ENCODE results near the gene OR8B12. TPM values are rescaled to one million over a fixed set of nuclear protein-coding genes. Genes with fewer than 3 reads are reported as not detected.

The OR8B12 gene
- total RNA-seq, 2 experiments from 2014 or later: not detected

DNA sequence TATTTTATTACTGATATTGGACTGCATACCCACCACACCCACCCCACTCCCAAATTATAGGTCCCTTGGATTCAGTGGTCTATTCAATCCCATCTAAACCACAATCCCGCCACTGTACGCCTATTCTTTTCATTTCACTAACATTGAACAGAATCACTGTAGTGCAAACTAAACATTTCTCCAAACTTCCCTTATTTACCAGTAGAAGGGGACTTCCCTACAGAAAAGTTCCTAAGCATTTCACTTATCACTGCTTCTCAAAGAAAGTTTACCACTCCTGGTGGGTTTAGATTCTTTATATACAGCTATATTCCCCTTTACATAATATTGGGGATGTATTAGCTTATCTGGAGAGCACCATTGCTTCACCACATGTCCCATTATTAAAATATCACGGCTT lies 29.3 kb downstream of the OR8B12 start:
- Mint-ChIP-seq H3K36me3 (ENCODE audit: low read depth) (no peaks in the 10 kb centered on the region), H3K27ac (no peak overlapping the region), H3K9me3 (no peaks in the 10 kb centered on the region), H3K27me3 (no peaks in the 10 kb centered on the region), H3K4me3 (no peak overlapping the region), H3K4me1 (no peaks in the 10 kb centered on the region)
- POLR2A ChIA-PET: no interaction called here
- no peak for DNase-seq
- CTCF ChIA-PET: no interaction called here

DNA sequence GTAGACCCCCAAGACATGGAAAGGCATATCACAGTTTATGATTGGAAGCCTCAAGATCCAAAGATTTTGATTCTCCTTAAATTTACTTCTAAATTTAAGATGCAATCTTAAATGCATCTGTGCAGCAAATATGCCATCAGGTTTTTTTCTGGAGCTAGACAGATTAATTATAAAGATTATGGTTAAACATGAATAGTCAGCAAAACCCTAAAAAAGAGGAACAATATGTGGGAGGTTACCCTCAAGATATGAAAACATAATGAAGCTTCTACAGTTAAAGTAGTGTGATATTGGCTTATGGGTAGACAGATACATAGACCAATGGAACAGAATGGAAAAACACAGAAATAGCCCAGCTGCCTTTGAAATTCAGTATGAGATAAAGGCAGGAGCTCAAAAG lies 31.7 kb downstream of the OR8B12 start:
- Mint-ChIP-seq H3K4me1 (no peaks in the 10 kb centered on the region), H3K4me3 (no peak overlapping the region), H3K9me3 (no peaks in the 10 kb centered on the region), H3K27ac (no peak overlapping the region), H3K36me3 (ENCODE audit: low read depth) (no peaks in the 10 kb centered on the region), H3K27me3 (no peaks in the 10 kb centered on the region)
- POLR2A ChIA-PET: no interaction called here
- CTCF ChIA-PET: no interaction called here
- no peak for DNase-seq

DNA sequence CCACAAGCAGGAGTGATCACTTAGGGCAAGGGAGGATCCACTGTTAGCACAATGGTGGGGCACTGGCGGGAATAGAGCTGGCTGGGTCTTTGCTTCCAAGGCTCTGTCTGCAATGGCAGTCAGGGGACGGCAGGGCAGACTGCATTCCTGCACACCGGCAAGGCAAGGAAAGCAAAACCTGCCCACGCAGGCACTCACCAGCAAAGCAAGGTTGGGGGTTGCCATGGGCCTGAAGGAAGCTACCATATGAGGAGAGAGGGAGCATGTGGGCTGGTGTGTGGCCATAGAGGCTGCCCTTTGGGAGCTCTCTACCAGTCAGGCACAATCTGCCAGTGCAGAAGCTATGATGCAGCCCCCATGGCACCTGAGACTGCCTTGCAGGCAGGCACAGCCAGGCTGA lies 33.2 kb downstream of the OR8B12 start:
- Mint-ChIP-seq H3K27ac (no peak overlapping the region), H3K4me1 (no peaks in the 10 kb centered on the region), H3K36me3 (ENCODE audit: low read depth) (no peaks in the 10 kb centered on the region), H3K4me3 (no peak overlapping the region), H3K9me3 (no peaks in the 10 kb centered on the region), H3K27me3 (no peaks in the 10 kb centered on the region)
- ChIA-PET CTCF (no interaction called here), POLR2A (no interaction called here)
- no peak for DNase-seq

DNA sequence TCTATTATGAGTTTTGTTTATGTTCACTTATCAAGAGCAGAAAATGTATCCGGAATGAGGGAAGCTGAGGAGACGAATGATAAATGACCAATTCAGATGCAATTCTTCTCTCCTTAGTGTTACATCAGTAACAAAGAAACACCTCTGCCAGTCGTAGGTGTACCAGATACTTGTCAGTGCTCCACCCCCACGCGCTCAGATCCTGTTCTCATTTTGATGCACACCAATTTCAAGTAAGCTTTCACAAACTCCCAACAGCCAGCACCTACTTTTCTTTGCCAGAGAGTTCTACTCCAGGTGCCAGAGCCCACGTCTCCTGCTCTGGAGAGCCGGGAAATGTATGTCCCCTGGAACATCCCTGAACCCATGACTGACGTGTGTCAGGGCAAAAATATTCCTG lies 43.7 kb downstream of the OR8B12 start:
- CTCF ChIA-PET: no interaction called here
- no peak overlapping the region for H3K27ac Mint-ChIP-seq
- no peaks in the 10 kb centered on the region for H3K36me3 Mint-ChIP-seq (ENCODE audit: low read depth)
- H3K27me3 Mint-ChIP-seq: no peaks in the 10 kb centered on the region
- DNase-seq: no peak
- POLR2A ChIA-PET: no interaction called here
- H3K9me3 Mint-ChIP-seq: no peaks in the 10 kb centered on the region
- H3K4me3 Mint-ChIP-seq: no peak overlapping the region
- no peaks in the 10 kb centered on the region for H3K4me1 Mint-ChIP-seq

DNA sequence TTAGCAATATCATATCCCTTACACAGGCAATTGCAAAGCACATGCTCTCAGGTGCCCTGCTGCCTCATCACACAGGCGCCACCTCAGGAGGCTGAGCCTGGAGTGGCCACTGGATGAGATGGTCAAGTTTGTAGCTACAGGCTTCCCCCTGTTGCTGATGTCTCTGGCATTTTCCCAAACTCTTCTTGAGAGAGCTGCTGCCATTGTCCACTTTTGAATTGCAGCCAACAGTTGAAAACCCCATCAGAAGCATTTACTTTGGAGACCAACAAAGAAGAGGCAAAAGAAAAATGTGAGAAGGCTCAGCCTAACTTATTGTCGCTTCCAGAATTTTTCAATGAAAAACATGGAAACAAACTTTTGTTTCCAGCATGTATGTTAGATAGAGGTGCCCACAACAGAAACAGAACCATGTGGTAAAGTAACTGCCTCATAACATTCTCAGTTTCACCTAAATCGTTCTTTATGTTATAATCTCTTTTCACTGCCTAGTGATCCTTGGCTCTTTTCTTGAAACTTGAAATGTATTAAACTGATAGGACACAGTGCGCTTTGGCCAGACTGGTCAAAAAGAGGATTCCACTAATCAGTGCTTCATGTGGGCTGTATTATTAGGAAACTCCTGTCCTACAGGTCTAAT lies 50.3 kb downstream of the OR8B12 start:
- CTCF ChIA-PET: interaction anchor here (0.6 kb wide), 1 partner anchor 862 kb away, joined by 5 read pairs; no protein-coding TSS in a partner anchor
- Mint-ChIP-seq H3K27me3 (no peaks in the 10 kb centered on the region), H3K9me3 (peaks cover 4% of the 10 kb centered on the region)

More for the DNA sequence above, 50.3 kb downstream of the OR8B12 start:
- Mint-ChIP-seq H3K4me3 (no peak overlapping the region), H3K27ac (no peak overlapping the region), H3K4me1 (no peaks in the 10 kb centered on the region), H3K36me3 (ENCODE audit: low read depth) (no peaks in the 10 kb centered on the region)
- no peak for DNase-seq
- POLR2A ChIA-PET: no interaction called here

Other genes starting within 250 kb of the OR8B12 start
- not detected for gene OR8D1, start 229.7 kb downstream of the OR8B12 start, total RNA-seq
- not detected for gene OR8D2, start 223.5 kb downstream of the OR8B12 start, total RNA-seq
- gene OR8B2, start 159.2 kb downstream of the OR8B12 start, total RNA-seq: not detected
- not detected for gene OR8B3, start 144.6 kb downstream of the OR8B12 start, total RNA-seq
- not detected for gene OR8B4, start 118.8 kb downstream of the OR8B12 start, total RNA-seq
- not detected for gene OR8B8, start 98.0 kb downstream of the OR8B12 start, total RNA-seq
- gene OR8A1, start 26.3 kb upstream of the OR8B12 start, total RNA-seq: not detected
- gene PANX3, start 67.8 kb upstream of the OR8B12 start, total RNA-seq: not detected
- 10 to 100 TPM; 41.4 to 50.6 TPM for gene TBRG1, start 79.2 kb upstream of the OR8B12 start, total RNA-seq
- 1 to 10 TPM; 5.1 to 8.2 TPM for gene SIAE, start 130.1 kb upstream of the OR8B12 start, total RNA-seq
- gene SPA17, start 130.2 kb upstream of the OR8B12 start, total RNA-seq: 1 to 10 TPM; 3.4 to 3.8 TPM
- gene NRGN, start 196.3 kb upstream of the OR8B12 start, total RNA-seq: 1 to 10 TPM; 7.3 to 8.4 TPM
- under 1 TPM; 0.38 to 0.55 TPM for gene VSIG2, start 208.6 kb upstream of the OR8B12 start, total RNA-seq
- 1 to 10 TPM; 1.0 to 1.6 TPM for gene ESAM, start 218.6 kb upstream of the OR8B12 start, total RNA-seq